IMR-90 (cell line): Measurements from ENCODE around the gene CHRNB4. TPM values are rescaled to one million over a fixed set of nuclear protein-coding genes. Genes with fewer than 3 reads are reported as not detected.

Experiments used
- ATAC-seq: fragments of 200-7000 bp; cut with Tn5 transposase; 2 replicates; pipeline ENCODE4 v1.9.1; 2020; ENCODE audit warnings: low read depth, mild to moderate bottlenecking, moderate library complexity
- BruUV-seq: library from RNA; stranded (reverse); fragments of 400-500 nt; replicated peaks from 2 replicates; lab custom pipeline; 2021; lab: Mats Ljungman, UMichigan
- CTCF ChIA-PET: fragments of 300-600 bp; formaldehyde crosslinking; extraction: SDS; loops from one replicate; lab custom pipeline; 2021; ENCODE audit warnings: antibody characterized with exemption; lab: Yijun Ruan, JAX
- POLR2A ChIA-PET: fragments of 300-600 bp; sonication (Branson Sonifier 250); formaldehyde crosslinking; loops from one replicate; lab custom pipeline; 2022; ENCODE audit warnings: antibody characterized with exemption; ENCODE audit not compliant: unreplicated experiment; lab: Charles Lee
- DNase-seq: peaks from one replicate; pipeline ENCODE4 v3.0.0; 2013
- H2AFZ ChIP-seq: replicated peaks from 2 replicates; pipeline ENCODE3; 2013; ENCODE audit warnings: low read length, mild to moderate bottlenecking; ENCODE audit not compliant: poor library complexity
- H2AK5ac ChIP-seq: 2 replicates; pipeline ENCODE4 v1.6.1; 2013; ENCODE audit warnings: low read depth, low read length, inconsistent platforms
- H2AK9ac ChIP-seq: replicated peaks from 2 replicates; pipeline ENCODE3; 2013; ENCODE audit warnings: mild to moderate bottlenecking, low read depth, low read length, moderate library complexity; ENCODE audit not compliant: poor library complexity
- H2BK120ac ChIP-seq: 2 replicates; pipeline ENCODE4 v1.6.1; 2013; ENCODE audit warnings: low read depth, low read length, inconsistent platforms
- H2BK15ac ChIP-seq: 3 replicates; pipeline ENCODE4 v1.6.1; 2013; ENCODE audit warnings: low read depth, low read length, inconsistent platforms
- H2BK20ac ChIP-seq: 2 replicates; pipeline ENCODE4 v1.6.1; 2013; ENCODE audit warnings: low read depth, mild to moderate bottlenecking, inconsistent platforms, low read length, moderate library complexity
- H2BK5ac ChIP-seq: 2 replicates; pipeline ENCODE4 v1.6.1; 2013; ENCODE audit warnings: mild to moderate bottlenecking, low read depth, low read length, inconsistent platforms; ENCODE audit not compliant: poor library complexity, severe bottlenecking
- H3K14ac ChIP-seq: replicated peaks from 2 replicates; pipeline ENCODE4 v1.6.1; 2013; ENCODE audit warnings: low read depth, low read length, inconsistent platforms
- H3K18ac ChIP-seq: 2 replicates; pipeline ENCODE4 v1.6.1; 2013; ENCODE audit warnings: low read depth, low read length, control low read depth
- H3K23ac ChIP-seq: 2 replicates; pipeline ENCODE4 v1.6.1; 2013; ENCODE audit warnings: low read depth, low read length, inconsistent platforms
- H3K27ac ChIP-seq: 2 replicates; pipeline ENCODE4 v1.5.1; 2013; ENCODE audit warnings: mild to moderate bottlenecking, control low read depth, low read length; ENCODE audit not compliant: insufficient read depth
- H3K27me3 ChIP-seq: 2 replicates; pipeline ENCODE4 v1.6.1; 2013; ENCODE audit warnings: low read length; ENCODE audit not compliant: control insufficient read depth, insufficient read depth
- H3K36me3 ChIP-seq: 2 replicates; pipeline ENCODE4 v1.6.1; 2013; ENCODE audit warnings: low read length, mixed read lengths; ENCODE audit not compliant: control insufficient read depth, insufficient read depth
- H3K4ac ChIP-seq: 2 replicates; pipeline ENCODE4 v1.6.1; 2013; ENCODE audit warnings: low read depth, low read length, inconsistent platforms
- H3K4me1 ChIP-seq: 2 replicates; pipeline ENCODE4 v1.6.1; 2013; ENCODE audit warnings: low read length, mixed read lengths; ENCODE audit not compliant: control insufficient read depth, insufficient read depth
- H3K4me2 ChIP-seq: 2 replicates; pipeline ENCODE4 v1.6.1; 2013; ENCODE audit warnings: low read depth, mild to moderate bottlenecking, control low read depth, low read length, moderate library complexity
- H3K4me3 ChIP-seq: 2 replicates; pipeline ENCODE4 v1.5.1; 2013; ENCODE audit warnings: low read depth, mild to moderate bottlenecking, control low read depth, low read length, moderate library complexity; ENCODE audit not compliant: insufficient read depth
- H3K56ac ChIP-seq: 2 replicates; pipeline ENCODE4 v1.6.1; 2013; ENCODE audit warnings: low read length, inconsistent platforms; ENCODE audit not compliant: insufficient read depth; ENCODE audit errors: extremely low read depth
- H3K79me1 ChIP-seq, 2 experiments: 2 replicates each; pipeline ENCODE4 v1.6.1; 2013; ENCODE audit warnings: low read length in 2 of 2, inconsistent platforms in 1 of 2, low read depth in 1 of 2
- H3K9ac ChIP-seq: 2 replicates; pipeline ENCODE4 v1.6.1; 2013; ENCODE audit warnings: low read depth, low read length, control low read depth
- H3K9me1 ChIP-seq: 2 replicates; pipeline ENCODE4 v1.6.1; 2013; ENCODE audit warnings: low read length, inconsistent platforms; ENCODE audit not compliant: insufficient read depth
- H3K9me3 ChIP-seq: 2 replicates; pipeline ENCODE4 v1.6.1; 2013; ENCODE audit warnings: low read length; ENCODE audit not compliant: control insufficient read depth, insufficient read depth
- H4K20me1 ChIP-seq: 2 replicates; pipeline ENCODE4 v1.6.1; 2013; ENCODE audit warnings: low read length, inconsistent platforms; ENCODE audit not compliant: insufficient read depth
- H4K5ac ChIP-seq: 2 replicates; pipeline ENCODE4 v1.6.1; 2013; ENCODE audit warnings: mild to moderate bottlenecking, low read depth, low read length, control low read depth
- H4K8ac ChIP-seq, 2 experiments: 2 replicates each; pipeline ENCODE4 v1.6.1; 2013; ENCODE audit warnings: low read depth in 2 of 2, low read length in 2 of 2, control low read depth in 1 of 2, inconsistent platforms in 1 of 2
- H4K91ac ChIP-seq: 2 replicates; pipeline ENCODE4 v1.6.1; 2013; ENCODE audit warnings: low read depth, low read length, inconsistent platforms; ENCODE audit not compliant: insufficient read depth
- BHLHE40 ChIP-seq: fragments of 150-350 bp; IDR thresholded peaks from 2 replicates; pipeline ENCODE4 v1.6.1; 2016; ENCODE audit warnings: mild to moderate bottlenecking, low read depth, low read length
- CEBPB ChIP-seq: IDR thresholded peaks from 2 replicates; pipeline ENCODE4 v1.6.1; 2012; ENCODE audit warnings: low read depth, low read length, improper control_type of control experiment
- CHD1 ChIP-seq: IDR thresholded peaks from 2 replicates; pipeline ENCODE4 v1.6.1; 2012; ENCODE audit warnings: low read depth, low read length, improper control_type of control experiment
- CTCF ChIP-seq: conservative IDR thresholded peaks from 2 replicates; pipeline ENCODE4 v1.5.1; 2012; ENCODE audit warnings: mild to moderate bottlenecking, low read depth, low read length, improper control_type of control experiment
- ELK1 ChIP-seq: fragments of 150-350 bp; IDR thresholded peaks from 2 replicates; pipeline ENCODE4 v1.6.1; 2016; ENCODE audit warnings: low read depth, mild to moderate bottlenecking, low read length, moderate library complexity, borderline replicate concordance
- FOS ChIP-seq: fragments of 150-350 bp; IDR thresholded peaks from 2 replicates; pipeline ENCODE4 v1.6.1; 2016; ENCODE audit warnings: low read depth, low read length
- MAFK ChIP-seq: IDR thresholded peaks from 2 replicates; pipeline ENCODE4 v1.6.1; 2012; ENCODE audit warnings: low read depth, low read length, improper control_type of control experiment
- MAZ ChIP-seq: IDR thresholded peaks from 2 replicates; pipeline ENCODE4 v1.6.1; 2012; ENCODE audit warnings: low read depth, mild to moderate bottlenecking, low read length, improper control_type of control experiment, moderate library complexity, borderline replicate concordance
- MXI1 ChIP-seq: IDR thresholded peaks from 2 replicates; pipeline ENCODE4 v1.6.1; 2012; ENCODE audit warnings: low read depth, mild to moderate bottlenecking, low read length, moderate library complexity, borderline replicate concordance
- NFE2L2 ChIP-seq: fragments of 150-350 bp; IDR thresholded peaks from 2 replicates; pipeline ENCODE4 v1.6.1; 2016; ENCODE audit warnings: low read depth, mild to moderate bottlenecking, low read length
- POLR2A ChIP-seq: IDR thresholded peaks from 2 replicates; pipeline ENCODE4 v1.6.1; 2012; ENCODE audit warnings: mild to moderate bottlenecking, low read depth, low read length
- RAD21 ChIP-seq: IDR thresholded peaks from 2 replicates; pipeline ENCODE4 v1.6.1; 2012; ENCODE audit warnings: low read length, improper control_type of control experiment
- RCOR1 ChIP-seq: IDR thresholded peaks from 2 replicates; pipeline ENCODE4 v1.6.1; 2012; ENCODE audit warnings: mild to moderate bottlenecking, low read length, improper control_type of control experiment; ENCODE audit not compliant: insufficient replicate concordance
- RFX5 ChIP-seq: IDR thresholded peaks from 2 replicates; pipeline ENCODE4 v1.8.0; 2012; ENCODE audit warnings: low read depth, mild to moderate bottlenecking, low read length, moderate library complexity
- SMC3 ChIP-seq: fragments of 150-350 bp; IDR thresholded peaks from 2 replicates; pipeline ENCODE4 v1.6.1; 2016; ENCODE audit warnings: low read depth, mild to moderate bottlenecking, antibody characterized with exemption, low read length, moderate library complexity
- USF2 ChIP-seq: fragments of 150-350 bp; IDR thresholded peaks from 2 replicates; pipeline ENCODE4 v1.6.1; 2017; ENCODE audit warnings: mild to moderate bottlenecking, antibody characterized with exemption, low read length, low read depth
- WGBS, 2 experiments: methylation state at CpG; one replicate each; pipeline versions ENCODE4 v1.1.5 to v1.1.7; 2013; ENCODE audit warnings: missing lambda C conversion rate in 2 of 2; ENCODE audit not compliant: insufficient read length in 1 of 2; ENCODE audit errors: extremely low coverage in 2 of 2; 5-methylcytosine and 5-hydroxymethylcytosine counted together
- dilution Hi-C: fragments of 300-500 bp; cut with HindIII; formaldehyde crosslinking; loops from one replicate; pipeline ENCODE4 v1.14.3; 2018; ENCODE audit warnings: low sequenced_read_pairs; ENCODE audit not compliant: unreplicated experiment
- in situ Hi-C: fragments of 300-500 bp; cut with MboI; formaldehyde crosslinking; loops from 3 replicates; pipeline ENCODE4 v1.14.3; 2019; ENCODE audit warnings: low sequenced_read_pairs, inconsistent platforms, mixed read lengths
- intact Hi-C: fragments of 100-400 bp; cut with micrococcal nuclease; formaldehyde crosslinking; loops from 2 replicates; pipeline ENCODE4 v1.10.0; 2022
- polyA plus RNA-seq, 3 experiments: library from polyadenylated mRNA; depleted of rRNA; stranded (reverse); fragments of >200 nt; gene quantifications; 2 replicates each; pipeline ENCODE4 v1.2.3, GENCODE V29; 2012; ENCODE audit warnings: low replicate concordance in 1 of 3
- total RNA-seq: library from RNA; depleted of rRNA; stranded (reverse); fragments of >200 nt; gene quantifications from 2 replicates; pipeline ENCODE4 v1.2.3, GENCODE V29; 2012

CHRNB4 gene
- total and polyA plus RNA-seq, 2 of the 4 experiments (the other 2 are of a cell fraction) = not detected

- TF ChIP-seq CTCF (no peak), RFX5 (no peak), POLR2A (no peak), RCOR1 (no peak), MAFK (no peak), BHLHE40 (no peak), USF2 (no peak), FOS (no peak), NFE2L2 (no peak), ELK1 (no peak), SMC3 (no peak), RAD21 (no peak), MAZ (no peak), MXI1 (no peak), CHD1 (no peak), CEBPB (no peak)
- no peak for DNase-seq
- Histone ChIP-seq H3K56ac (no peak overlapping the region), H3K27ac (no peak overlapping the region), H2AFZ (no peak overlapping the region), H3K4me2 (no peak overlapping the region), H2BK5ac (no peak overlapping the region), H2AK9ac (no peak overlapping the region), H3K9ac (no peak overlapping the region), H4K5ac (no peak overlapping the region), H3K36me3 (no peaks in the 10 kb centered on the region), H3K14ac (no peak overlapping the region), H2AK5ac (no peak overlapping the region), H3K9me1 (no peaks in the 10 kb centered on the region), H3K4me1 (no peaks in the 10 kb centered on the region), H4K8ac (no peak overlapping the region), H3K27me3 (peaks cover 44% of the 10 kb centered on the region), H4K91ac (no peak overlapping the region), H3K4me3 (no peak overlapping the region), H3K18ac (no peak overlapping the region), H2BK20ac (no peak overlapping the region), H3K9me3 (no peaks in the 10 kb centered on the region), H4K20me1 (no peaks in the 10 kb centered on the region), H3K79me1 (no peaks in the 10 kb centered on the region), H2BK120ac (no peak overlapping the region), H3K23ac (no peak overlapping the region), H3K4ac (no peak overlapping the region), H2BK15ac (no peak overlapping the region)
- in situ Hi-C loops (no loop called here), dilution Hi-C loops (no loop called here), intact Hi-C loops (no loop called here)
- ChIA-PET POLR2A (no interaction called here), CTCF (no interaction called here)
- no TSS peak for BruUV-seq
- 46% methylated on average over 4 of the region's 11 CpGs; no CpG with 5 or more reads in 1 of the 2 experiments for WGBS, 2 experiments
- no peak for ATAC-seq
Measured at GRCh38 chr15:78641749-78642275, 802 bp upstream of the CHRNB4 start.
